ENCODE measurements around the gene TRPM2. TPM values are rescaled to one million over a fixed set of nuclear protein-coding genes. Genes with fewer than 3 reads are reported as not detected.

TRPM2 gene
- total RNA-seq, 1 donor from 2014 or later: 0.09 TPM

- Mint-ChIP-seq H3K4me1 (no peaks in the 10 kb centered on the region), H3K27me3 (ENCODE audit: low read depth) (peaks cover 1% of the 10 kb centered on the region), H3K9me3 (no peaks in the 10 kb centered on the region)
These were observed 117.9 kb downstream of the TRPM2 start for GRCh38 chr21:44471341-44471740.

GRCh38 chr21:44471996-44472395, 118.6 kb downstream of the TRPM2 start:
- H3K9me3 Mint-ChIP-seq: no peaks in the 10 kb centered on the region
- H3K4me3 Mint-ChIP-seq: no peak overlapping the region
- no peak for DNase-seq (ENCODE audit: low spot score in 2 of 2, unreplicated experiment in 2 of 2)
- no peaks in the 10 kb centered on the region for H3K36me3 Mint-ChIP-seq
- no peak overlapping the region for H3K27ac Mint-ChIP-seq
- TF ChIP-seq CTCF (IDR thresholded peaks at IDR 0.05; ENCODE audit: unreplicated experiment): no peak
- H3K4me1 Mint-ChIP-seq: no peaks in the 10 kb centered on the region
- peaks cover 1% of the 10 kb centered on the region for H3K27me3 Mint-ChIP-seq (ENCODE audit: low read depth)

More at GRCh38 chr21:44471341-44471740, 117.9 kb downstream of the TRPM2 start:
- Mint-ChIP-seq H3K36me3 (no peaks in the 10 kb centered on the region), H3K27ac (no peak overlapping the region), H3K4me3 (no peak overlapping the region)
- no peak for DNase-seq (ENCODE audit: low spot score in 2 of 2, unreplicated experiment in 2 of 2)
- no peak for TF ChIP-seq CTCF (IDR thresholded peaks at IDR 0.05; ENCODE audit: unreplicated experiment)

GRCh38 chr21:44473915-44474555, 120.6 kb downstream of the TRPM2 start:
- H3K4me3 Mint-ChIP-seq: no peak overlapping the region
- no peaks in the 10 kb centered on the region for H3K4me1 Mint-ChIP-seq
- H3K27ac Mint-ChIP-seq: no peak overlapping the region
- H3K36me3 Mint-ChIP-seq: no peaks in the 10 kb centered on the region
- DNase-seq (ENCODE audit: low spot score in 2 of 2, unreplicated experiment in 2 of 2): no peak
- no peaks in the 10 kb centered on the region for H3K9me3 Mint-ChIP-seq
- TF ChIP-seq CTCF (IDR thresholded peaks at IDR 0.05; ENCODE audit: unreplicated experiment): no peak
- H3K27me3 Mint-ChIP-seq (ENCODE audit: low read depth): peaks cover 1% of the 10 kb centered on the region

- DNase-seq (ENCODE audit: low spot score in 2 of 2, unreplicated experiment in 2 of 2): no peak
- Mint-ChIP-seq H3K4me1 (no peaks in the 10 kb centered on the region), H3K9me3 (no peaks in the 10 kb centered on the region), H3K4me3 (no peak overlapping the region), H3K27me3 (ENCODE audit: low read depth) (peaks cover 1% of the 10 kb centered on the region), H3K36me3 (no peaks in the 10 kb centered on the region), H3K27ac (no peak overlapping the region)
- TF ChIP-seq CTCF (IDR thresholded peaks at IDR 0.05; ENCODE audit: unreplicated experiment): no peak
These were observed 121.9 kb downstream of the TRPM2 start for GRCh38 chr21:44475266-44475845.

- H3K36me3 Mint-ChIP-seq: no peaks in the 10 kb centered on the region
- TF ChIP-seq CTCF (IDR thresholded peaks at IDR 0.05; ENCODE audit: unreplicated experiment): no peak
- no peak overlapping the region for H3K4me3 Mint-ChIP-seq
- H3K27me3 Mint-ChIP-seq (ENCODE audit: low read depth): peaks cover 1% of the 10 kb centered on the region
- no peak for DNase-seq (ENCODE audit: low spot score in 2 of 2, unreplicated experiment in 2 of 2)
- H3K4me1 Mint-ChIP-seq: no peaks in the 10 kb centered on the region
- no peaks in the 10 kb centered on the region for H3K9me3 Mint-ChIP-seq
- H3K27ac Mint-ChIP-seq: no peak overlapping the region
These were observed 123.7 kb downstream of the TRPM2 start for GRCh38 chr21:44477131-44477530.

All from mesothelial cell of epicardium (in vitro differentiated cells).